ENCODE data around the gene MLF1.

The MLF1 gene

GRCh38 chr3:158652463-158652862 is 81.5 kb downstream of the MLF1 start:
- no peak for DNase-seq (ENCODE audit: low read depth)
- H3K4me3 ChIP-seq (ENCODE audit: low read depth, low read length), result no peak overlapping the region

More at GRCh38 chr3:158652463-158652862, 81.5 kb downstream of the MLF1 start:
- no peak for TF ChIP-seq CTCF (conservative IDR thresholded peaks at IDR 0.05; ENCODE audit: low read depth, low read length)

All from choroid plexus epithelial cell (primary cell).